GOT3 (cell line): ENCODE data around the gene ARSI.
"Not testable (repeated sequence)": the region's sequence is repeated elsewhere in the genome, so short reads cannot be mapped to it uniquely, and the experiment has no call there.

ENCODE experiments used
- DNase-seq: peaks from one replicate; lab custom pipeline; 2025; ENCODE audit warnings: mixed read lengths; lab: John Stamatoyannopoulos, UW

ARSI gene

DNA sequence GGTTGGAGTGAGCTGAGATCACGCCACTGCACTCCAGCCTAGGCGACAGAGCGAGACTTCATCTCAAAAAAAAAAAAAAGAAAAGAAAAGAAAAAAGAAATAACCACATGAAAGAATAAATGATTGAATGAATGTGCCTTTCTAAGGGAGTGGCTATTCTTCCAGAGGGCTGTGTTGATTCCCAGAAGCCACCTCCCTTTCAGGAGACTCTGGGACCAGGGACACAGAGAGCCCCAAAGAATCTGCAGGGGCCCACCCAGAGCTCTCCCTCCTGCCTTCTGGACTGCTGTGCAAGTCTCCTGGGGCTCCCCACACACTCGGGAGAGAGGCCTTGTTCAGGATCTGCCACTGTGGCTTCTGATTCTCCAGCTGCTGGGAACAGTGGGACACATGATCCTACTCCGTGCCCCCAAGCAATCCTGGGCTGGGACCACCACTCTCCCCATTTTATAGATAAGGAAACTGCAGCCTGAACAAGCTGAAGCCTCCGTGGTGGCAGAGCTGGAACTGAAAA is 36.8 kb downstream of the ARSI start:
- DNase-seq, result no peak

- no peak for DNase-seq
Observed at GRCh38 chr5:150264667-150265603, 37.8 kb downstream of the ARSI start.

DNA sequence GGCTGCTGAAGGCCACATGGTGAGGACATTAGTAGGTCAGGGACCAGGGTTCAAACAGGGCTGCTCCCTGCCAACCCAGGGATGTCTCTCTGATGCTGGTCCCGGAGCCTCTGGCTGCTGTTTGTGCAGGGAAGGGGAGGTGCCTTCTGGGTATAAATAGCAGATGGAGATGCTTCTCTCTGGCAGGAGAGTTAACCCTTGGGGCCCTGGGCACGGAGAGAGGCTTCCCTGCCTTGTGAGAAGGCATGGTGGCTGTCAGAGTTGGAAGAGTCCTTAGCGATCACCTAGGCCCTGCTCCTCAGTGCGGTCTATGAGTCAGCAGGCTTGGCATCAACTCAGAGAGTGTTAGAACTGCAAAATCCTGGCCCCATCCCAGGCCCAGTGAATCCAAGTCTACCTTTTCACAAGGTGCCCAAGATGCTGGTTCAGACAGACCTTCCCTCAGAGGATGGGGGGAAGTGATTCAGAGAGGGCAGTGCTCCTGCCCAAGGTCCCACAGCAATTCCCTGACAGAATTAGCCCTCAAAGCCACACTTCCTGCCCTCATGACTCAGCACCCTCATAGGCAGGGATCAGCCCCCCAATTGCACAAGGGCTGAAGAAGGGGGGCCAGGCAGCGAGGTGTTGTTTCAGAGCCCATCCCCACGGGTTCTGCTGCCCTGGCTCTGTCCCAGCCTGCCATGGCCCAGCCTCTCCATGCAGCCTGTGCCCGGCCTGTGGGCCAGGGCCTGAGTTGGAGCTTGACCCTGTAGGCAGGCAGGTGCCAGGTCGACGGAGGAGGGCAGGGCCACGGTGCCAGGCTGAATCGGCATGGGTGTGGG is 38.7 kb downstream of the ARSI start:
- DNase-seq, result peak; percentile 28

DNA sequence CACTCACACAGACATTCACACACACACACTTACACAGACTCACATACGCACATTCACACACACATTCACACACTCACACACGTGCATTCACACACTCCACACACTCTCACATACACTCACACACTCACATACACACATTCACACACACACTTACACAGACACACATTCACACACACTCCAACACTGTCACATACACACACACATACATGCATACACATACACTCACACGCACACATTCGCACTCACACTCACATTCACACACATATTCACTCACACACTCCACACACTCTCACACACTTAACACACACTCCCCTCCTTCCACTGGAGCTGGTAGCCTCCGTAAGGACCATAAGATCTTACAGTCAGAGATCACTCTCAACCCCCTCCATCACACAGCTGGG is 39.3 kb downstream of the ARSI start:
- DNase-seq, result no peak

GRCh38 chr5:150262502-150262901 is 40.2 kb downstream of the ARSI start:
- DNase-seq, result no peak

- no peak for DNase-seq
Observed at GRCh38 chr5:150261231-150261630, 41.5 kb downstream of the ARSI start.

DNA sequence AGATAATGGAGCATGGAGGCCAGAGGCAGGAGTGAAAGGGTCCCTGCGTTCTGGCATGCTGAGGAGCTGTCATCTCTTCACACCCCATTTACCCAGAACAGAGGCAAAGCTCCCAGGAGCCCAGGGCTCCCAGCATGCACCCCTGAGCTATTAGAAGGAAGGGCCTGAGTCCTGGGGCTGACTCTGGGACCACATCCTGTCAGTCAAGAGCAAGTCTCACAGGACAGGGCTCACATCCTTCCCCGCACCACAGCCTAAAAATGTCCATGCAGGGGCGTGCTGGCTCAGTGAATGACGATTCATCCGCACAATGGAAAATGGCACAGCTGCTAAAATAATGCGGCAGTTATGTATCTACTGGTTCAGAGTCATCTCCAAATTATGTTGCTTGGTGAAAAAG is 44.6 kb downstream of the ARSI start:
- DNase-seq, result no peak

GRCh38 chr5:150257424-150257823 is 45.3 kb downstream of the ARSI start:
- DNase-seq, result no peak

GRCh38 chr5:150256410-150257064 is 46.2 kb downstream of the ARSI start:
- DNase-seq, result no peak

DNA sequence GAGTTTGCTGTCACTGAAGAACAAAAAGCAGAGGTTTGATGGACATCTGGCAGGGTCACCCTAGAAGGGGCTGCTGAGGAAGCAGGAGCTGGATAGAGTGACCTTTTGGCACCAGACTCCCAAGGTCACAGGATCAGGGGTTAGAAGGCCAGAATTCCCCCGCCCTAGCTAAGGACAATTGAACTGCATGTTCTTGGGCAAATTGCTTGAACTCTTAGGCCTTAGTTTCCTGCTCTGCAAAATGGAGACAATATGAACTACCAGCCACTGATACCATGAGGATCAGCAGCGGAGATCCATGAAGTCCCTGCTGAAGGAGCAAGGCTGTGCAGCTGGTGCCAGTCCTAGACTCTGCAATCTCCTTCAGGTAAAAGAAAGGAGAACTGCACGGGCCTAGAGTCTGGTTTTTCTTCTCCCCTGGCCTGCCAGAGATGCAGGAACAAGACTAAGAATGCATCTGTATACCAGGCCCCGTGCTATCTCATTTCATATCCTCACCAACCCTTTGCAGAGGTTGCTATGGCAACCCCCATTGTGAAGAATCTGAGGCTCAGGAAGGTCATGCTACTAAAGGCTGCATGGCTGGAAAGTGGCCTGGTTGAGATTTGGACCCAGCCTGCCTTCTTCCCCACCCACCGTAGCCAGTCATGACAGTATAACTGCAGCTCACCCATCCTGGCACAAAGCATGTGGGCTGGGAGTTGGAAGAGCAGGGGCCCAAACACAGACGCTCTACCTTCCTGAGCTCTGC is 46.9 kb downstream of the ARSI start:
- no peak for DNase-seq

GRCh38 chr5:150254774-150255173 is 47.9 kb downstream of the ARSI start:
- no peak for DNase-seq

- no peak for DNase-seq
Observed at GRCh38 chr5:150254363-150254762, 48.3 kb downstream of the ARSI start.

- DNase-seq, result no peak
Observed at GRCh38 chr5:150253416-150254208, 49.1 kb downstream of the ARSI start.

DNA sequence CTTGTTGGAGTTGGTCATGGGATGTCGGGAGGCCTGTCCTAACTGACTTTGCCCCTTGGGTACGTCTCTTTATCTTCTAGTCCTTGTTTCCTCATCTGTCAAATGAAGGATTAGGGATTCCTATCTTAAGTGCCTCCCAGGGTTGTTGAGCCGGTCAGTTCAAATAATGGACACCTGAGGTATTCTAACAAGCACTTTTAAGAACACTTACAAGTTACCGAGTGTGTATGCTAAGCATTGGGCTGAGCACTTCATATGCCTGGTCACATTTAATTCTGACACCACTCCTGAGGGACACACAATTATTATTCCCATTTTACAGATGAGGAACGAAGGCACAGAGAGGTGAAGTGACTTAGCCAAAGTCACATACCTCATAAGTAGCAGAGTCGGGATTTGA is 50.2 kb downstream of the ARSI start:
- no peak for DNase-seq

DNA sequence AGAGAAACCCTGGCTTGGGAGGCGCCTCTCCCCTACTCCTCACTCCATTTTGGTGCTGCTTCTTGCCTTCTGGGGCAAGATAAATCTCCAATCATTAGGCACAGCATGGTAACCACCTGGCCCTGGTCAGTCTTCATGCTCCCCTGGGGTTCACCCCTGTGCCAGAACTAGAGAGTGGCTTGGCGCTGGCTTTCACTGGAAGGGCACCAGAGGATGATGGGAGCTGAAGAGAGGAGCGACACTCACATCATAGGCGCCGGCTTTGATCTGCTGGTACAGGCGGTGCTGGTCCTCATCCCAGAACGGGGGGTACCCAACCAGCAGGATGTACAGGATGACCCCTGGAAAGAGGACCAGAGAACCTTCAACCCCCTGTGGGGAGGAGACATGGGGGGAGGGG is 51.2 kb downstream of the ARSI start:
- no peak for DNase-seq

DNA sequence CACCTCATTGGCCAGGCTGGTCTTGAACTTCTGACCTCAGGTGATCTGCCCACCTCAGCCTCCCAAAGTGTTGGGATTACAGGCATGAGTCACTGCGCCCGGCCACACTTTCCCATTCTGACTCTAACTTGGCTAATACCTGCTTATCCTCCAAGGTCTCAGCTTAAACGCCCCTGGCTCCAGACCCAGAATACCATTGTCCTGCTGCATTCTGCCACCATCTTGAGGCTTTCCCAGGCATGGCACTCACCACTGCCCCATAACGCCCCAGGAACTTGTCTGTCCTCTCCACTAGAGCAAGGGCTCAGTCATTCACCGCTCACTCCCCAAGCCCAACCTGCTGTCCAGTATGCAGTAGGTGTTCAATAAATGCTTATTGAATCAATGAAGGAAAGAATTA is 53.0 kb downstream of the ARSI start:
- no peak for DNase-seq

DNA sequence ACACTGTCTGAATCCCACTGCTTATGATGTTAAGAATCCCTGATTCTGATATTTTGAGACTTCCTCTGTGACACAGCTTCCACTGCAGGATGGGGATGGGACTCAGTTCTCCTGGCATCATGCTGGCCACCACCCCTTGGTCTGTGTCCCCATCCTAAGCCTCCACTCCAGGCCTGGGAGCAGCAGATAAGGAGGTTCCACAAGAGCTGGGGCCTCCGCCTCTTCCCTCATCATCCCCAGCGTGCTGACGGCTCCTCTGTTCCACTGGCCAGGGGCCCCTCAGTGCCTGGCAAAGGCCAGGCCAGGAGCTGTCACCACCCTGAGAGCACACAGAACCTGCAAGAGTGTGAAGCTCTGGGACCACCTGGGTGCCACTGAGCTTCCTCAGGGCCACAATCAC is 53.8 kb downstream of the ARSI start:
- DNase-seq, result no peak

DNA sequence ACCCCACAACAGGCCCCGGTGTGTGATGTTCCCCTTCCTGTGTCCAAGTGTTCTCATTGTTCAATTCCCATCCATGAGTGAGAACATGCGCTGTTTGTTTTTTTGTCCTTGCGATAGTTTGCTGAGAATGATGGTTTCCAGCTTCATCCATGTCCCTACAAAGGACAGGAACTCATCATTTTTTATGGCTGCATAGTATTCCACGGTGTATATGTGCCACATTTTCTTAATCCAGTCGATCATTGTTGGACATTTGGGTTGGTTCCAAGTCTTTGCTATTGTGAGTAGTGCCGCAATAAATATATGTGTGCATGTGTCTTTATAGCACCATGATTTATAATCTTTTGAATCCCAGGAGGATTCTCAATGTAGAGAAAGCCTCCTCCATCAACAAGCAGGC is 54.2 kb downstream of the ARSI start:
- DNase-seq, result not testable (repeated sequence)

DNA sequence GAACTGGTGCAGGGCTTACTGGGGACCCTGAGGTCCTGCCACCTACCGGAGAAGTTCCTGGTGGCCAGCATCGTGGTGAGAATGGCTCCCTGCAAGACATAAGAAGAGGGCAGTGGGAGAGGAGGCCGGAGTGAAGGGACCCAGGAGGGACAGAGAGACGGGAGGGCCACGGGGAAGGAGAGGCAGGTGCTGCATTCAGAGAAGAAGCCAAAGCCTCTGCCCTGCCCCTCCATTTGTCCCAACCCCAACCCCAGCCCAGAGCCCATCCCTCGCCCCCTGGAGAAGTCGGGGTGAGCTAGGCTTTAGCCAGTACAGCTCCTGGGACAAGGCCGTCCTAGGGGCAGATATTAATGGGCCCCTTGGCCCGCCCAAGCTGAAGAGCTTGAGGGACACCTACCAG is 55.0 kb downstream of the ARSI start:
- DNase-seq, result no peak

- no peak for DNase-seq
Observed at GRCh38 chr5:150246835-150247234, 55.9 kb downstream of the ARSI start.

- DNase-seq, result no peak
Observed at GRCh38 chr5:150246429-150246828, 56.3 kb downstream of the ARSI start.
